Measurements from ENCODE around the gene LENG1. TPM values are rescaled to one million over a fixed set of nuclear protein-coding genes. Genes with fewer than 3 reads are reported as not detected.
"Not testable (repeated sequence)": the region's sequence is repeated elsewhere in the genome, so short reads cannot be mapped to it uniquely, and the experiment has no call there.

The LENG1 gene
- total RNA-seq, 1 experiment from 2014 or later = 10.8 TPM

DNA sequence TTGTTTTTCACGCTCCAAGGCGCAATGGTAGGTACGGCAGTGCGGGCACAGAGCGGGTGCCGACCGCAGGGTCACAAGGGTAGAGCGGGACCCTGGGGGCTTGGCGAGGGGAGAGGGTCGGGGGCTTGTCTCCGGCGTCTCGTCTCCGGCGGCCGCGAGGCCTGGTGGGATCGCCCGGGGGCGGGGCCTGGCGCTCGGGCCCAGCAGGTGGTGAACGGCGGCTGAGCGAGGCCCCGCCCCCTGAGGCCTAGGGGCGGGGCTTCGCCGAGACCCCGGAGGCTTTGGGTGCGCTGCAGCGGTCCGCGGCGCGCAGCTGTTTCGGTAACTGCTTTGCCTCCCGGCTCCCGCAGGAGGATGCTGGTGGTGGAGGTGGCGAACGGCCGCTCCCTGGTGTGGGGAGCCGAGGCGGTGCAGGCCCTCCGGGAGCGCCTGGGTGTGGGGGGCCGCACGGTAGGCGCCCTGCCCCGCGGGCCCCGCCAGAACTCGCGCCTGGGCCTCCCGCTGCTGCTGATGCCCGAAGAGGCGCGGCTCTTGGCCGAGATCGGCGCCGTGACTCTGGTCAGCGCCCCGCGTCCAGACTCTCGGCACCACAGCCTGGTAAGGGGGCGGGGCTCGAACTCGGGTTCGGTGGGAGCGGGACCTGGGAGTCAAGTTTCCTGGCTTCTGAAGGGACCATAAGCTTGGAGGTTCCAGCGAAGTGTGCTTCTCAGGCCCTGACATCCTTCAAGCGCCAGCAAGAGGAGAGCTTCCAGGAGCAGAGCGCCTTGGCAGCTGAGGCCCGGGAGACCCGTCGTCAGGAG is 31.7 kb upstream of the LENG1 start, which contains the start of gene TSEN34:
Gene TSEN34, plus strand, starts transcription at position 298 of the 800 bp plus-strand sequence. Its CDS starts 57 bp downstream, at position 355.
- in situ Hi-C loops (cut with HindIII; ENCODE audit: low pct_unique_long_range_greater_than_20kb, low sequenced_read_pairs) = no loop called here
- DNase-seq (ENCODE audit: low read depth, low spot score) = peak; percentile 74

GRCh38 chr19:54190503-54191010 is 31.0 kb upstream of the LENG1 start:
- DNase-seq (ENCODE audit: low read depth, low spot score) = peak; percentile 98
- in situ Hi-C loops (cut with HindIII; ENCODE audit: low pct_unique_long_range_greater_than_20kb, low sequenced_read_pairs) = no loop called here

GRCh38 chr19:54189735-54190502 is 30.4 kb upstream of the LENG1 start:
- DNase-seq (ENCODE audit: low read depth, low spot score) = peak; percentile 100
- in situ Hi-C loops (cut with HindIII; ENCODE audit: low pct_unique_long_range_greater_than_20kb, low sequenced_read_pairs) = no loop called here

- no peak for DNase-seq (ENCODE audit: low read depth, low spot score)
- in situ Hi-C loops (cut with HindIII; ENCODE audit: low pct_unique_long_range_greater_than_20kb, low sequenced_read_pairs) = no loop called here
Observed at GRCh38 chr19:54189145-54189734, 29.7 kb upstream of the LENG1 start, which contains the start of gene MBOAT7. MBOAT7 (minus strand) TSS chr19:54189580; CDS start chr19:54188508, 1,072 bp downstream.

- DNase-seq (ENCODE audit: low read depth, low spot score) = no peak
- in situ Hi-C loops (cut with HindIII; ENCODE audit: low pct_unique_long_range_greater_than_20kb, low sequenced_read_pairs) = no loop called here
Observed at GRCh38 chr19:54188215-54188871, 28.8 kb upstream of the LENG1 start.

- no peak for DNase-seq (ENCODE audit: low read depth, low spot score)
- in situ Hi-C loops (cut with HindIII; ENCODE audit: low pct_unique_long_range_greater_than_20kb, low sequenced_read_pairs) = no loop called here
Observed at GRCh38 chr19:54186934-54187381, 27.4 kb upstream of the LENG1 start.

GRCh38 chr19:54186351-54186750 is 26.8 kb upstream of the LENG1 start:
- in situ Hi-C loops (cut with HindIII; ENCODE audit: low pct_unique_long_range_greater_than_20kb, low sequenced_read_pairs) = no loop called here

GRCh38 chr19:54183431-54183830 is 23.9 kb upstream of the LENG1 start:
- no peak for DNase-seq (ENCODE audit: low read depth, low spot score)
- in situ Hi-C loops (cut with HindIII; ENCODE audit: low pct_unique_long_range_greater_than_20kb, low sequenced_read_pairs) = no loop called here

More at GRCh38 chr19:54186351-54186750, 26.8 kb upstream of the LENG1 start:
- DNase-seq (ENCODE audit: low read depth, low spot score) = no peak

DNA sequence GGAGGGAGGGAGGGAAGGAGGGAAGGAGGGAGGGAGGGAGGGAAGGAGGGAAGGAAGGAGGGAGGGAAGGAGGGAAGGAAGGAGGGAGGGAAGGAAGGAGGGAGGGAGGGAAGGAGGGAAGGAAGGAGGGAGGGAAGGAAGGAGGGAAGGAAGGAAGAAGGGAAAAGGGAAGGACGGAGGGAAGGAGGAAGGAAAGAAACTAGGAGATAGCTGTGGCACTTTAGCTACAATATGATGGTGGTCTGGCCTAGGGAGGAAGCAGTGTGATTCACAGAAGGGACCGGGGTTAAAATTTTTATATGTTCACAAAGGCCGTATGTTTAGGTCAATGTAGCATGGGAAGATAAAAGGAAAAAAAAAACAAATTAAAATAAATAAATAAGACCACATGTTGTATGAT is 22.4 kb upstream of the LENG1 start:
- DNase-seq (ENCODE audit: low read depth, low spot score); in situ Hi-C loops (cut with HindIII; ENCODE audit: low pct_unique_long_range_greater_than_20kb, low sequenced_read_pairs): not testable (repeated sequence)

GRCh38 chr19:54180691-54181091 is 21.2 kb upstream of the LENG1 start:
- in situ Hi-C loops (cut with HindIII; ENCODE audit: low pct_unique_long_range_greater_than_20kb, low sequenced_read_pairs) = no loop called here

DNA sequence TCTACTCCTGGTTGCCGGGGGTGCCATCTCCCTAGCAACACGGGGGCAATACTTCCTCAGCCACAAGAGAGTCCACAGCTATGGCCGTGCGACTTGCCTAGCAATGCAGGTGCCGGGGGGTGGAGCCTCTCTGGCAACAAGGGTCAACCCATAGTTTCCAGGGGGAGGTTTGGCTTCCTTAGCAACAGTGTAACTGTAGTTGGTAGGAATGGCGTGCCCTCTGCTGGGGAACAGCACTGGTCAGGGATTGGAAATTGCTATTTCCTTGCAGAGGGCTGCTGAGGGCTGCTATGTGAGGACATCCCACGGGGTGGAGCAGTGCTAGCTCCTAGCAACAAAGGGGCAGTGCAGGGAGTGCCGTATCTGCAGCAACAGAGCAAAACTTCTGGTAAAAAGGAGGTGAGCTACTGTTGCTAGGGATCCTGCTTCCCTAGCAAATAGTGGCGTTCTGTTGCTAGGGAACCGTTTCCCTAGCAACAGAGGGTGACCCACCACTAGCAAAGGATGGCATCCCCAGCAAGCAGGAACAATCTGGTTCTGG is 20.5 kb upstream of the LENG1 start:
- in situ Hi-C loops (cut with HindIII; ENCODE audit: low pct_unique_long_range_greater_than_20kb, low sequenced_read_pairs) = no loop called here
- peak; percentile 92 for DNase-seq (ENCODE audit: low read depth, low spot score)

More at GRCh38 chr19:54180691-54181091, 21.2 kb upstream of the LENG1 start:
- DNase-seq (ENCODE audit: low read depth, low spot score) = no peak

GRCh38 chr19:54179262-54179852 is 19.8 kb upstream of the LENG1 start:
- in situ Hi-C loops (cut with HindIII; ENCODE audit: low pct_unique_long_range_greater_than_20kb, low sequenced_read_pairs) = no loop called here
- DNase-seq (ENCODE audit: low read depth, low spot score) = no peak

- DNase-seq (ENCODE audit: low read depth, low spot score) = peak; percentile 46
- in situ Hi-C loops (cut with HindIII; ENCODE audit: low pct_unique_long_range_greater_than_20kb, low sequenced_read_pairs) = no loop called here
Observed at GRCh38 chr19:54178581-54179261, 19.2 kb upstream of the LENG1 start.

- DNase-seq (ENCODE audit: low read depth, low spot score) = no peak
- in situ Hi-C loops (cut with HindIII; ENCODE audit: low pct_unique_long_range_greater_than_20kb, low sequenced_read_pairs) = no loop called here
Observed at GRCh38 chr19:54173951-54174834, 14.7 kb upstream of the LENG1 start.

DNA sequence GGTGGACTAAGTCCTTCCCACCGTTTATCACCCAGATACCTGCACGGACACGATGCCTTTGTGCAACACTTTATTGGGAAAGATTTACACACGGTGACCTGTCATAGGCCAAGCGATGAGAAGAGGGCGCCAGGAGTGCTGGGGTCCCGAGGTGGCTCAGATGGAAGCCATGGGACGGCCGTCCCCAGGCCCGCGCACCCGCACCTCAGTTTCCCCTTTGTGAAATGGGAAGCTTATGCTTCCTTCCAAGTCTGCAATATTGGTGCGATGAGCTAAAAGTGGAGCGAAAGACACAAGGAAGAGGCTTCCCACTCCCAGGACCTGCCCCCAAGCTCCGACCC is 13.8 kb upstream of the LENG1 start:
- DNase-seq (ENCODE audit: low read depth, low spot score) = no peak
- in situ Hi-C loops (cut with HindIII; ENCODE audit: low pct_unique_long_range_greater_than_20kb, low sequenced_read_pairs) = no loop called here
